Transverse colon (tissue), 4 donors: ENCODE data around the gene GRM6.

Experiments
- CTCF ChIP-seq, 5 experiments: fragments of 200-600 bp in 3 of 5; fragments of 450-650 bp in 2 of 5; sonication (generic) in 3 of 5; IDR thresholded peaks; 1 replicate in 2 of 5; 2 replicates in 3 of 5; pipeline ENCODE4 v1.5.1; 2016 to 2017; ENCODE audit warnings: antibody characterized with exemption in 5 of 5, inconsistent platforms in 3 of 5, mild to moderate bottlenecking in 2 of 5, moderate library complexity in 1 of 5
- POLR2AphosphoS5 ChIP-seq, 3 donors: sonication (generic); formaldehyde crosslinking; IDR thresholded peaks; one replicate each; pipeline ENCODE4 v1.6.1; 2016; ENCODE audit warnings: antibody characterized with exemption in 3 of 3

GRCh38 chr5:178993236-178993765, 1.8 kb downstream of the GRM6 start:
- TF ChIP-seq CTCF (IDR thresholded peaks at IDR 0.05) (no peak), POLR2AphosphoS5 (IDR thresholded peaks at IDR 0.05) (no peak)
